GM21526 (cell line): ENCODE results near the gene MAB21L3.

ENCODE experiments used
- ATAC-seq: cut with Tn5 transposase; IDR thresholded peaks from one replicate; pipeline ENCODE4 v1.9.1; 2021; ENCODE audit warnings: moderate library complexity; ENCODE audit not compliant: unreplicated experiment, low FRiP score

Gene MAB21L3

DNA sequence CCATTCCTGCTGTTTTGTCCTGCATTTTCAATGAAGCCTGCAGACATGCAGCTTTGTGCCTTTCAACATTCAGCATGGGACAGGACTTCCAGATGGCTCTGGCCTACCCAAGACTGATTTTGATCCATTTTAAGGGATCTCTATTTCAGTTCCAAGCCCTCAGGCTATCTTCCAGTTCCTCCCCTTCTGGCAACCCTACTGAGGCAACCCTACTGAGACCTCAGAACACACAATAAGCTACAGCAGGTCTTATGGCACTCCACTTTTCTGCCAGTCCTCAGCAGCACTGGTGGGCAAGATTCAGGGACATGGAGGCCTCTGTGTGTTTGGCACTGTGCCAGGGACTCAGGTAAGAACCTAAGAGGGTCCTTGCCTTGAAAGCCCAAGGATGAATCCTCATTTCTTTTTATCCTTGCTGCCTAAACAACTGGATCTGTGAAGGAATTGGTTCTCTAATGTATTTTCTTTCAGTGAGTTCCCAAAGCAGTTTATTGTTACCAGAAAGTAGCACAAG is 50.7 kb downstream of the MAB21L3 start:
- no peak for ATAC-seq

DNA sequence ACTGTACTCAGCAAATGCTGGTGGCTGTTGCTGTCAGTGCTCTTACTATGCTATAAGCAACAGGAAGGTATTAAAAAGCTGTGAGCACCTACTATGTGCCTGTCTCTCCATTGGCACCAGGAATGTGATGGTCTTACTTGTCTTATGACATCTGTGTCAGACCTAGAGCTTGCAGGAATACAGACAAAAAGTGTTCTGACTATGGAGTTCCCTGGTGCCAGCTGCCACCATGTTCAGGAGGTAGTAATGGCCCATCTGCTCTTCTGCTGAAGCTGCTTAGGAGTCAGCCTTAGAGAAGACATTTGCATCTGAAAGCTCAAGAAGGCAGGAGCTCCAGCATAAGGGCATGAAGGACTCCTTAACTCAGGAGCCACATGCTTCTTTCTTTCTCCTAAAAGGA is 52.3 kb downstream of the MAB21L3 start:
- ATAC-seq = no peak

DNA sequence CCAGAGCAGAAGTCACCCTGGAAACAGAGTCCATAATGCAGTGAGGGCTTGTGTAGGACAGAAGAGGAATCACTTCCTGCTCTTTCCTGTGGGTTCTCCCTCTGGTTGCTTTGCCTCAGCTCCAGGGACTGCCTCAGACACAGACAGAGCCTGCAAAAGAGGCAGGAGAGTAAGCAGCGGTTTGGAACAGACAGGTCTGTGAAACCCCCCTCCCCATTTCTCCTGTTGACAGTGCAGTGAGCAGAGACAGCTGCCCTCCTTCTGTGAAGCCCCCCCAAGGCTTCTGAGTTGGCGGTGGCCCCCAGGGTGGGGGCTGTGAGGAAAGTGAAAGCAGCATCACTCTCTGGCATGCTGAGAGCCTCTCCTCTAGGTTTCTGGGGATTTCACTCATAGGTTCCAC is 53.0 kb downstream of the MAB21L3 start:
- no peak for ATAC-seq

DNA sequence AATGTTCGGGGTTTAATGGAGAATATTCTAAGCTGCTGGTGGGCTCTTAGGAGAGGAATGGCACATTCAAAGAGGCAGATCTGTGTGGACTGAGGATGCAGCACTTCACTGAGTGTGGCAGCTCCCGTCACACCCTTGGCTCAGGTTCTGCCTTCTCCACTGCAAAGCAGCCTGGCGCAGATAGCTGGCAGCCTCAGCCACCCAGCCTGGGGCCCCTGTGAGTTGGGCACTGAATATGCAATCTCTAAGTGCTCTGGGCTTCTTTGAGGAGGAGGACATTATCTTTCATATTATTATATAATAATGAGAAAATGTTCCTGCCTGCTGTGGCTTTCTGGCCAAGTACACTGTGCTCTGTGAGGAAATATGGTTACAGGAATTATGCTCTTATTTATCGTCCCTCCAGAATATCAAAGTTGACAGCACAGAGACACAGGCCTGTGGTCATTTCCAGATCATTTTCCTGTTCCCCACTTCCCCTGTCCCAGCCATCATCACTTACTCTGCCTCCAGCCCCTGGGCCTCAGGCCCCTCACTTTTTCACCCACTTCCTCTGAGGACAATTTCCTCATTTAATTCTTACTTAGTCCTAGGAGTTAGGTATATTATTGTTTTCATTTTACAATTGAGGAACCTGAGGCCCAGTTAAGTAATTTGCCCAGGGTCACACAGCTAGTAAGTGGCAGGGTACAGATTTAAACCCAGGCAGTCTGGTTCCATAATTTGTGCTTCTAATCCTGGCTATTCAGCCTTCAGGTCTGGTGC is 53.6 kb downstream of the MAB21L3 start:
- no peak for ATAC-seq

DNA sequence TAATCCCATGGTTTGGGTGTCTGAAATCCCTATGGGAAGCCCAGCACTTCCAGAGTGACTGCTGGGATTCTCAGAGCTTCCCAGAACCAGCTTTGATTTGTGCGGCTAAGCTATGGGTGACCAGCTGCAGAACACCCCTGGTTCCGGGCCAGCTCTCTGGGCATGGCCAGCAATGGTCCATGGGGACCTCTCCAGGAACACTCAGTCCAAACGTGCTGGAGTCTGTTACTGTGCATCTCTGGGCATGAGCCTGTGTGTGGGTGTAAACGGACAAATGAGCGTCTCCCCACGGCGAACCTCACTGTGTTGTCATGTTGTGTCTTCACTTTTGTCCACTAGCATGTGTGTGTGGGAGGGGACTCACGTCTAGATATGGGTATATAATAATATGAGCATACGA is 54.4 kb downstream of the MAB21L3 start:
- ATAC-seq = no peak

DNA sequence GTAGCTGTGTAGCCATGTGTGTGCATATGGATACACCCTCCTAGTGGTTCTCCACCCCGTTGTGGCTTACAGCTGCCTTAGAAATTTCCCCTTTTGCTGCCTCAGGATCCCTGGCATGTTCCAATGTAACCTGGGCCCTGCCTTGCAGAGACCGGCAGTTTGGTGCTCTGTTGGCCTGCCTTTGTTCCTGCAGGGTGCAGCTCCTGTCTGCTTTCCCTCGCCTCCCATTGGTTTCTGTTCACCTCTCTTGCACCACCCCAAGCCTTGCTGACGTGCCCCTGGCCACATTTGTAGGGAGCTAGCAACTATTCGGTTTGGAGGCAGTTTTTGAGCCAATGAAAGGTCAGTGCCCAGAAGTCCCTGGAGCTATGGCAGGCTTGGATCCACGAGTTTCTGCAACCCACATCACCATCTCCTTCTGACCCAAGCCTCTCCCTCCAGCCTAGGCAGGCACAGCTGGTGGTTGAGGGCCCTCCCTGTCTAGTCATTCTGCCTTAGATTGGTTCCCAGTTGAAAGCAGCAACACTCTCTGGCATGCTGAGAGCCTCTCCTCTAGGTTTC is 54.9 kb downstream of the MAB21L3 start:
- no peak for ATAC-seq

DNA sequence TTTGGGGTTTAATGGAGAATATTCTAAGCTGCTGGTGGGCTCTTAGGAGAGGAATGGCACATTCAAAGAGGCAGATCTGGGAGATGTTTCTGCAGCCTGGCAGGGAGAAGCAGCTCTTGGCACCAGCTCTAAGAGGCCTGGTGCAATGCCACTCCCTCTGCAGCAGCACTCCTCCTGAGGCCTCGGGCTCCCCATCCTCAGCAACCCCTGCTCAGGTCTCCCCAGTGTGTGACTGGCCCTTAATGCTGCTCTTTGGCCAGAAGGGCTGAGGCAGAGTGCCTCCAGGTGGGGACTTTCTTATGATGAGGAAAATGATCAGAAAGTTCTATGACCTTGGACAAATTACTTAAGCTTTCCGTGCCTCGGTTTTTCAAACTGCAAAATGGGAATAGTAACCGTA is 55.5 kb downstream of the MAB21L3 start:
- ATAC-seq = no peak

DNA sequence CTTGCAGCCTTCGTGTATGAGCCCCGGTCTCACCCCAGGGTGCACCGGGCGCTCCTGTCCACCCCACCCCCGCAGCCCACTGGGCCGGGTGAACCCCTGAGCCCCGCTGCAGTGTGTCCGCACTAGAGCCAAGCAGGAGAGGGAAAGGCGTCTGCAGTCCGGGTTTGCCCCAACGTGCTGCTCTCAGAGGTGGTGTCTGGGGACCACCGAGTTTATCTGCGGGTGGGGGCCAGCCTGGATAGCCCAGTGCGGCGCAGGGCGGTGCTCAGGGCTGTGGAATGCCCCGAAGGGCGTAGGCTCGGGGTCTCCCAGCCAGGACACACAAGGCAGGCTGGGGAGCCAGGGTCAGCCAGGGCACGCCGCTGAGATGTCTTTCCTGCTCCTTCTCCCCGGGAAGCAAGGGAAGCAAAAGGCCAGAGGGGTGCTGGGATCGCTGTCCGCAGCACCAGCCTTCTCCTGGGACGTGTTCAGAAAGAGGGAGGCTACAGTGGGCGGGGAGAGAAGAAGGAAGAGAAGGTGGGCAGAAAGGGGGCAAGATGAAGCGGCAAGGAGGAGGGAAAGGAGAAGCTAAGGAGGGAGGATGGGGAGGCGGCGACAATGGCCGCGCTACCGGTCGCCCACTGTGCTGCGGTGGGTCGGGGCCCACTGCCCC is 56.6 kb downstream of the MAB21L3 start:
- ATAC-seq = no peak

DNA sequence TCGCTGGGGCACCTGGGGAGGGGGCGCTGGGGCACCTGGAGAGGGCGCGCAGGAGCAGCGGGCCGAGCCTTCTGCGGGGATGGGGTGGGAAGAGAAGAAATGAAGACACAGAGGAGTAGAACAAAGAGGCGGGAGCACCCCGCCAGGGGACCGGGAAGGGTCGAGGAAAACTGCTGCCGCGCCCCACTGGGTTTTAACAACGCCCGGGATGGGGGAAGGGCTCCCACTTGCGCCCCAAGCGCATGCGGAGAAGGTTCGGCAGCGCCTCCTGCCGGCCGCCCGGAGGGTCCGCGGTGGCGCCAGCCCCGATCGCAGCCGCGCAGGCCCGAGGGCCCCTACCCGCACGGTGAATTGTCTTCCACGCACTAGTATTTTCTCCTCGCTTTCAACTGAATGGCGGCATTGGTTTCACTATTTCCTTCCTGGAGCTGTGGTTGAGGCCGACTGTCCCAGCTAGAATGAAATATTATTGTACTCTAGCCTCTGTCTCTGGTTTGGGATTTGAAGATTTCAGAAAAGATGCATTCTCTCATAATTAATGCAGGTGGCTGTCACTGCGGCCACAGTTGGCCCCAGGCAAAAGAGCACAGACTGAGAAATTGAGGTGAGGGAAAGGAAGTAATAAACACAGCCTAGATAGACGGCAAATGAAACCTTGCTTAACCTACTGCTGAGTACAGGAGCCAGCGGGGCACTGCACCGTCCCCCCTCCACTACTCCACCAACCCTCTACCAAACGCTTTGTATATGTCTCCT is 57.3 kb downstream of the MAB21L3 start:
- peak; percentile 87 for ATAC-seq

DNA sequence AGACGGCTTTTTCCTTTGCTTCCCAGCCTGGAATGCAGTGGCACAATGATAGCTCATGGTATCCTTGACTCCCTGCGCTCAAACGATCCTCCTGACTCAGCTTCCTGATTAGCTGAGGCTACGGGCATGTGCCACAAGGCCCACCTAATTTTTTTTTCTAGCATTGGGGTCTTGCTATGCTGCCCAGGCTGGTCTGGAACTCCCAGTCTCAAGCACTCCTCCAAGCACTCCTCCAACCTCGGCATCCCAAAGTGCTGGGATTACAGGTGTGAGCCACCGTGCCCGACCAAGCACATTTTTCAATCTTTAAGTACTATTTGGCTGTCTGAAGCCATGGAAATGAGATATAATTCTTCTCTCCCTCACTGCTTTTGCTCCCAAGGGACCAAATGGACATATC is 58.7 kb downstream of the MAB21L3 start:
- no peak for ATAC-seq

DNA sequence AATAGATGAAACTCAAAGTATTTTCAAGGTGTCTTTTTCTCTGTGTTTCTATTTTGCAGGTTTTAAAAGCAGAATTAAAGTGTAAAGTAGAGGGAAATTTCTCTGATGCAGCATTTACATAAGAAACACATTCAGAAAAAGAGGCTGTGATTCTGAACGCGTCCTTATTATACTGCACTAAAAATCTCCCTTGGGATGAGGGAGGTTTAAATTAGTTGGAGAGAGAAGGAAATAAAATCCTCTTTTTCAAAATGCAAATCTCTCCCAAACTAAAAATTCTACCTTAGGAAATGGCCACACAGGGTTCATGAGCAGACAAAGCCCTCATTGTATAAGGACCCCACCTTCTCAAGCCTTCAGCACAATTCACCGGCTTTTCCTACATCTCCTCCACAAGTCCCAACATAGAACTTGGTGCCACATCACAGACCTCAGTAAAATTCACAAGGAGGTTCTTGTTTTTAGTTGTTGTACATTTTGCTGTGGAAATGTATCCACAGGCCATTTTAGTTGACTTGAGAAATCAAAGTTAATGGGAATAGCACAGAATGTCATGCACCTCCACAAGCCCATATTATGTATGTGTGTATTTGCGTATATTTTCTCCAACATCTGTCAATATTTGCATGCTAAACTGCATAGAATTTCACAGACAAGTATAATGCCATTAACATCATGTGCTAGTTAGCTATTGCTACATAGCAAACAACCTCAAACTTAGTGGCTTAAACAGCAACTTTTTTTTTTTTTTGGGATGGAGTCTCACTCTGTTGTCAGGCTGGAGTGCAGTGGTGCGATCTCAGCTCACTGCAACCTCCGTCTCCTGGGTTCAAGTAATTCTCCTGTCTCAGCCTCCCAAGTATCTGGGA is 59.8 kb downstream of the MAB21L3 start:
- no peak for ATAC-seq

DNA sequence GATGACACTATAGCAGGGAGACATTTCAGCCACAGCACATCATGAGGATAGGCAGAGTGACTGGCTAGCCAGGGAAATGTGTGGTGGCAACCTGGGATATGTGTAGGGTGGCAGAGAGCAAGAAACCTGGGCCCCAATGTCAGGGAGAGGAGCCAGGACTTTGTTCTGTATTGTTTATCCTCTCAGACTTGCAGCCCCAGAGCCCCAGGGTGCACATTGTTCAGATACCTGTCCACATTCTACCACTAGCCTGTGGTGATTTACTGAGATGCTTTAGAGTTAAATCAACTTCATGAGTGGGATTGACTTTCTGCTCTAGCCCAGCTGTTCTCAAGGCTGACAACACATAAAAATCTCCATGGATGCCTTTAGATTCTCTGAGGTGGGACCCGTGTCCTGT is 61.5 kb downstream of the MAB21L3 start:
- no peak for ATAC-seq

DNA sequence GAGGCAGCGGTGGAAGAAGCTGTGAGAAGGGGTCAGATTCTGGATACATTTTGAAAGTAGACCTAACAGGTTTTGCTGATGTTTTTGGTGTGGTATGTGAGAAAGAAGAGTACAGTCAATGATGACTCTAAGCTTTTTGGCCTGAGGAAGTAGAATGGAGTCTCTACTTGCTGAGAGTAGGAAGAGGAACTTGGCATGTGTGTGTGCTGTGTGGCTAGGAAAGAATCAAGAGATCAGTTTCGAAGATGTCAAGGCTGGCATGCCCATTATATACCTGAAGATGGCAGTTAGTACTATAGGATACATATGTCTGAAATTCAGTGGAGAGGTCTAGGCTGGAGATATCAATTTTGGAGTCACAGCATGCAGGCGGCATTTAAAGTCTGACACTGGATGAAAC is 64.4 kb downstream of the MAB21L3 start:
- no peak for ATAC-seq

DNA sequence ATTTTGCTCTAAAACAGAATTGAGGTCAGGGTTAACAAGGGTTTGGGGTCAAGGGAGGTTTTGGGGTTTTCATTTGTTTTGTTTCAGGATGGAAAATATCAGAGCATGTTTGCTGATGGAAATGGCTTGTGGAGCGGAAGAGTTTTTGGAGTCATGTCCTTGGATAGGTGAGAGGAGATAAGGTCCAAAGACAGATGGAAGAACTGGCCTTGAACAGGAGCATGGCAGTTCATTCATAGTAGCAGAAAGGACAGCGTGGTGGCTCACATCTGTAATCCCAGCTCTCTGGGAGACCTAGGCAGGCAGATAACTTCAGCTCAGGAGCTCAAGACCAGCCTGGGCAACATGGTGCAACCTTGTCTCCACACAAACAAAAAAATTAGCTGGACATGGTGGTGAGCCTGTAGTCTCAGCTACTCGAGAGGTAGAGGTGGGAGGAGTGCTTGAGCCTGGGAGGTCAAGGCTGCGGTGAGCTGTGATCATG is 65.1 kb downstream of the MAB21L3 start:
- no peak for ATAC-seq

DNA sequence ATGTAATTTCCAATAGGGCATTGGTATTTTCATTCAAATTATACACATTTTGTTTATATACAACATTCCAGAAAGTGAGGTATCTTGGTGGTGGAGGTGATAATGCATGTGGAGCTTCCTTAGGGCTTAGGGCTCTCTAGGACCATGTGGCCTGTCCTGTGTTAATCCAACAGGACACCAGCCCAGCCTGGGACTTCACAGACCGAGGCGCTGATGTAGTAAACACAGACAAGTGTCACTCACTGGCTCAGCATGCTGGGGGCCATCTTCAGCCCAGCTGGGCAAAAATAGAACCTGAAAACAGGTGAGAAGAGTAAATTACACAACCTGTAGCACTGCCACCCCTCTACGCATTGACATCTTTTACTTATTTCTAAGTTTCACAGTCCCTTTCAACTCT is 66.7 kb downstream of the MAB21L3 start:
- no peak for ATAC-seq

DNA sequence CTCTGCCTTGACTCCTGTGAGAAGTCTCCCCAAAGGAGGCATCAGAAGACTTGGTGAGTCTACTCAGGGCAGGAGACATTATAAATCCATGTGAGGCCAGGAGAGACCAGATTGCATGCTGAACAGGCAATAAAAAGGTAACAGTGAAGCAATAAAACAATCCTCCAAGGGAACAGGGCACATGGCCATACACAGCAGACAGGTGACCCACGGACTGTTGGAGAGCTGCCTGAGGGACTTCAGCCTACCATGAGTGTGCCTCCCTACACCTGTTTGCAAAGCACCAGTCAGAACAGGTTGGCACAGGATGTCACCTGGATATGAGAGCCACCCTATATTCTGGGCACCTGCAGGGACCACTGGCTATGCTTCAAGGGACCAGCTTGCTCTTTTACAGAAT is 67.6 kb downstream of the MAB21L3 start:
- no peak for ATAC-seq

DNA sequence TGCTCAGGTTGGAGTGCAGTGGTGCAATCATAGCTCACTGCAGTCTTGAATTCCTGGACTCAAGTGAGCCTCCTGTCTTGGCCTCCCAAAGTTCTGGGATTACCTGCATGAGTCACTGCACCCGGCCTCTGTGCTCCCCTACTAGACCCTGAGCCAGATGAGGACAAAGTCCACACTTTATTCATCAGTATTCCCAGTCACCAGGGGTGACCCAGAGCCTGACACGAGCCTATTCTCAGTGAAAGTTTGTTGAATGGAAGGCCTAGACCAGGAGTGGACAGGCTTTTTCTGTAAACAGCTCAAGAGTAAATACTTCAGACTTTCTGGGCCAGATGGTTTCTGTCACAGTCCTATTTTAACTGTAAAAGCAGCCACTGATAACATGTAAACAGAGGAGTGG is 68.2 kb downstream of the MAB21L3 start:
- ATAC-seq = no peak

DNA sequence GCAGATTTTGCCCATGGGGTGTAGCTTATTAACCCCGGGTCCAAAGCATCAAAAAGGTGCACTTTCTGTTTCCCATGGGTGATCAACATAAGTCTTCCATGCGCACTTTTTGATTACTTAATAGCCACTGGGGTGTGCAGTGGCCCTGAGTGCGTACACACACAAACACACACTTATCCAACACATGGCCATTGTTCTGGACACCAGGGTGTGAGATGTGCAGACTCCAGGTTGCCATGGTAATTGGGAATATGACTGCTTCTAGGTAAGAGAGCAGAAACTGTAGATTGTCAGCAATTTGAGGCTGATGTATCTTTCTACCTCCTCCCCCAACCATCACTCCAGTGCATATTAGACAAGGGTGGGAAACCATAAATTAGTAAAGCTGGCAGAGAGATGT is 68.8 kb downstream of the MAB21L3 start:
- no peak for ATAC-seq

DNA sequence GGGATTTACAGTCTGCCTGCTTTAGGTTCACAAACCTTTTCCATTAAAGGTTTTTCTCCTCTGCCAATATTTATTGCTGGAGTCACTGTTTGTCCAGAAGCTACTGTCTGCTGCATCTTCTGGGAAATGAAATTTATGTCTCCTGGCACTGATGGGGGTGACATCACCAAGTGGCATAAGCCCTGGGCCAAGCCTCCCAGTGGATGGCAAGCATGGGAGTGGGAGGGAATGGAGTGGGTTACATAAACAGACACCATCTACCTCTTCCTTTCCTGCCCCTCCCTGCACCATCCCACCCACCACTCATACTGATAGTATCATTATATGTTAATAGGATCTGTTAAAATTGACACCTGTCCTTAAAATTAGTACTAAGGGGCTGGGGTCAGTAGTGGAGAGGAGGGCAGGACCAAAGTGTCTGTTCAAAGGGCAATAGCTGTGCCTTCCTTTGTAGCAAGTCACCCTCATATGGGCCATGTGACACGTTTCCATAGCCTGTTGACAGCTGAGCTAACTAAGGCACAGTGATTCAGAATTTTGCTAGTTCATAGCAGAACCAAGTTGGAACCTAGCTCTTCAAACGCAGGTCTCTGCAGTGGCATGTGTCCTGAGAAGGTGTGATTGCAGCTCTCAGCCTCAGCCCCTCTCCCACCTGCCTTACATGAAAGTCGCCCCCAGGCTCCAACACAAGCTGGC is 71.0 kb downstream of the MAB21L3 start:
- ATAC-seq = no peak
